HCT116 (cell line): Measurements from ENCODE around the gene KCTD17. TPM values are rescaled to one million over a fixed set of nuclear protein-coding genes. Genes with fewer than 3 reads are reported as not detected.

Experiments used
- ATAC-seq: fragments of 200-7000 bp; cut with Tn5 transposase; 2 replicates; pipeline ENCODE4 v1.9.1; 2020; ENCODE audit warnings: mild to moderate bottlenecking, moderate library complexity
- BruUV-seq: library from RNA; stranded (reverse); fragments of 400-500 nt; replicated peaks from 2 replicates; lab custom pipeline; 2021; lab: Mats Ljungman, UMichigan
- CTCF ChIA-PET: fragments of 300-600 bp; sonication (Branson Sonifier 250); formaldehyde crosslinking; loops from one replicate; lab custom pipeline; 2021; ENCODE audit warnings: antibody characterized with exemption; lab: Charles Lee
- POLR2A ChIA-PET: fragments of 300-600, 350-600 bp; sonication (Branson Sonifier 250); formaldehyde crosslinking; loops from one replicate; lab custom pipeline; 2021; ENCODE audit warnings: antibody characterized with exemption; lab: Charles Lee
- RAD21 ChIA-PET, 2 experiments: fragments of 300-600 bp; sonication (Branson Sonifier 250); formaldehyde crosslinking; loops; one replicate each; lab custom pipeline; 2023; ENCODE audit warnings: low total read pairs in 2 of 2; ENCODE audit not compliant: uncharacterized antibody in 2 of 2, unreplicated experiment in 2 of 2, low non-redundant PET in 1 of 2; lab: Charles Lee
- DNase-seq: peaks from one replicate; pipeline ENCODE4 v3.0.0-alpha.2; 2010; ENCODE audit warnings: low read depth, low spot score
- H2AFZ ChIP-seq: fragments of 200-600 bp; shearing (Covaris generic), sonication (generic); 2 replicates; pipeline ENCODE4 v1.6.1; 2017; ENCODE audit warnings: low read depth, mixed run types, mixed read lengths, antibody characterized with exemption, low read length; ENCODE audit not compliant: poor library complexity, severe bottlenecking
- H3K27ac ChIP-seq: 2 replicates; pipeline ENCODE4 v1.5.1; 2012; ENCODE audit warnings: low read depth, low read length
- H3K27me3 ChIP-seq: fragments of 200-600 bp; sonication (generic); 2 replicates; pipeline ENCODE4 v1.6.1; 2016; ENCODE audit warnings: mixed run types, low read length, mixed read lengths; ENCODE audit not compliant: insufficient read depth
- H3K36me3 ChIP-seq, 2 experiments: fragments of 200-500 bp in 1 of 2; fragments of 200-600 bp in 1 of 2; sonication (Bioruptor generic) in 1 of 2; sonication (generic) in 1 of 2; 2 replicates each; pipeline versions ENCODE4 v1.5.1 to v1.6.1; 2014 to 2016; ENCODE audit warnings: low read length in 2 of 2, inconsistent platforms in 1 of 2, mixed read lengths in 1 of 2, mixed run types in 1 of 2; ENCODE audit not compliant: insufficient read depth in 2 of 2, control insufficient read depth in 1 of 2
- H3K4me1 ChIP-seq, 2 experiments: fragments of 200-600 bp in 1 of 2; sonication (generic) in 1 of 2; 2 replicates each; pipeline versions ENCODE4 v1.5.1 to v1.6.1; 2012 to 2017; ENCODE audit warnings: low read length in 2 of 2, inconsistent platforms in 1 of 2, mild to moderate bottlenecking in 1 of 2, mixed read lengths in 1 of 2, mixed run types in 1 of 2, moderate library complexity in 1 of 2; ENCODE audit not compliant: insufficient read depth in 2 of 2, control insufficient read depth in 1 of 2
- H3K4me2 ChIP-seq: fragments of 200-600 bp; sonication (generic); 2 replicates; pipeline ENCODE4 v1.6.1; 2017; ENCODE audit warnings: mixed run types, low read length, mixed read lengths
- H3K4me3 ChIP-seq, 2 experiments: fragments of 200-600 bp in 1 of 2; sonication (generic) in 1 of 2; replicated peaks in 1 of 2; 2 replicates each; pipeline ENCODE4 v1.5.1; 2011 to 2016; ENCODE audit warnings: low read length in 2 of 2, control low read depth in 1 of 2, low read depth in 1 of 2, mild to moderate bottlenecking in 1 of 2, mixed read lengths in 1 of 2, mixed run types in 1 of 2
- H3K79me2 ChIP-seq: fragments of 200-600 bp; sonication (generic); 2 replicates; pipeline ENCODE4 v1.6.1; 2017; ENCODE audit warnings: mild to moderate bottlenecking, mixed run types, low read length, moderate library complexity, mixed read lengths; ENCODE audit not compliant: insufficient read depth
- H3K9ac ChIP-seq: fragments of 200-600 bp; sonication (generic); 2 replicates; pipeline ENCODE4 v1.6.1; 2016; ENCODE audit warnings: low read length, mixed read lengths
- H3K9me2 ChIP-seq: fragments of 200-600 bp; sonication (generic), shearing (Covaris generic); 2 replicates; pipeline ENCODE4 v1.6.1; 2017; ENCODE audit warnings: mixed run types, mild to moderate bottlenecking, moderate library complexity; ENCODE audit not compliant: insufficient read depth
- H3K9me3 ChIP-seq, 2 experiments: fragments of 200-500 bp in 1 of 2; fragments of 200-600 bp in 1 of 2; sonication (Bioruptor generic) in 1 of 2; sonication (generic) in 1 of 2; 2 replicates each; pipeline ENCODE4 v1.6.1; 2014 to 2017; ENCODE audit warnings: low read length in 2 of 2, mixed read lengths in 2 of 2, inconsistent platforms in 1 of 2, low read depth in 1 of 2, mild to moderate bottlenecking in 1 of 2, mixed run types in 1 of 2, moderate library complexity in 1 of 2; ENCODE audit not compliant: control insufficient read depth in 1 of 2, insufficient read depth in 1 of 2
- H4K20me1 ChIP-seq: fragments of 200-600 bp; sonication (generic), shearing (Covaris generic); 2 replicates; pipeline ENCODE4 v1.6.1; 2017; ENCODE audit warnings: mixed run types, mild to moderate bottlenecking, moderate library complexity; ENCODE audit not compliant: insufficient read depth
- CEBPB ChIP-seq: IDR thresholded peaks from 2 replicates; pipeline ENCODE4 v1.6.1; 2012; ENCODE audit warnings: low read depth
- EGR1 ChIP-seq: IDR thresholded peaks from 2 replicates; pipeline ENCODE4 v1.6.1; 2012; ENCODE audit warnings: low read depth
- EZH2phosphoT487 ChIP-seq: fragments of 200-600 bp; IDR thresholded peaks from 2 replicates; pipeline ENCODE4 v1.6.1; 2018; ENCODE audit warnings: antibody characterized with exemption, borderline replicate concordance
- JUND ChIP-seq: IDR thresholded peaks from 2 replicates; pipeline ENCODE4 v1.6.1; 2012
- MAX ChIP-seq: IDR thresholded peaks from 2 replicates; pipeline ENCODE4 v1.6.1; 2012
- POLR2AphosphoS5 ChIP-seq: IDR thresholded peaks from 2 replicates; pipeline ENCODE4 v1.6.1; 2011; ENCODE audit warnings: mild to moderate bottlenecking, low read depth, low read length, moderate library complexity
- REST ChIP-seq: IDR thresholded peaks from 2 replicates; pipeline ENCODE4 v1.6.1; 2012; ENCODE audit warnings: low read depth
- SIN3A ChIP-seq: IDR thresholded peaks from 2 replicates; pipeline ENCODE4 v1.6.1; 2012; ENCODE audit warnings: low read depth
- SP1 ChIP-seq: IDR thresholded peaks from 2 replicates; pipeline ENCODE4 v1.6.1; 2012; ENCODE audit warnings: low read depth
- TCF7L2 ChIP-seq: IDR thresholded peaks from 2 replicates; pipeline ENCODE4 v1.7.0; 2011; ENCODE audit warnings: borderline replicate concordance, inconsistent platforms; ENCODE audit not compliant: insufficient read depth, insufficient read length; ENCODE audit errors: extremely low read depth
- ZBTB33 ChIP-seq: IDR thresholded peaks from 2 replicates; pipeline ENCODE4 v1.6.1; 2011; ENCODE audit warnings: mild to moderate bottlenecking, low read length, moderate library complexity; ENCODE audit not compliant: insufficient replicate concordance; ENCODE audit errors: extremely low read depth
- ZNF274 ChIP-seq: fragments of 200-500 bp; sonication (Bioruptor generic); IDR thresholded peaks from 2 replicates; pipeline ENCODE4 v1.6.1; 2014; ENCODE audit warnings: mild to moderate bottlenecking, low read depth, low read length, inconsistent platforms
- intact Hi-C: fragments of 100-400 bp; cut with micrococcal nuclease; formaldehyde crosslinking; loops from 2 replicates; pipeline ENCODE4 v1.10.0; 2022
- total RNA-seq: library from RNA; stranded (reverse); gene quantifications from one replicate; pipeline ENCODE4 v1.2.1, GENCODE V29; 2021; ENCODE audit not compliant: unreplicated experiment

Gene KCTD17
- total RNA-seq, 1 experiment from 2014 or later: 23.4 TPM

- no peak for TF ChIP-seq REST
Measured at GRCh38 chr22:37027556-37027955, 24.0 kb upstream of the KCTD17 start (continued).

- ChIA-PET CTCF (interaction anchor here (0.6 to 1.5 kb wide), 2 partner anchors 21 to 482 kb away, joined by 3 read pairs; no protein-coding TSS in a partner anchor), RAD21 (no interaction called here)
- TF ChIP-seq TCF7L2: no peak
- no peak for TF ChIP-seq MAX
- no peak for TF ChIP-seq REST
- no peak for TF ChIP-seq SP1
- TF ChIP-seq CEBPB: no peak
- no peak for TF ChIP-seq JUND
- no peak for TF ChIP-seq ZBTB33
- no peak for TF ChIP-seq EZH2phosphoT487
- no peak for TF ChIP-seq SIN3A
- no peak for TF ChIP-seq ZNF274
- no peak for TF ChIP-seq EGR1
- no peak for TF ChIP-seq POLR2AphosphoS5
Measured at GRCh38 chr22:37028692-37029674, 22.6 kb upstream of the KCTD17 start.

More at GRCh38 chr22:37028692-37029674, 22.6 kb upstream of the KCTD17 start:
- intact Hi-C loops: no loop called here
- POLR2A ChIA-PET: no interaction called here
- DNase-seq: no peak
- no peak for ATAC-seq
- Histone ChIP-seq H3K9me2 (no peaks in the 10 kb centered on the region), H3K4me3 (no peak overlapping the region), H2AFZ (no peak overlapping the region), H3K9me3 (no peaks in the 10 kb centered on the region), H3K9ac (no peak overlapping the region), H4K20me1 (no peaks in the 10 kb centered on the region), H3K79me2 (no peaks in the 10 kb centered on the region), H3K4me1 (peaks cover 4 to 15% of the 10 kb centered on the region in 2 experiments; a peak in 3 of 4 replicates), H3K27ac (no peak overlapping the region), H3K27me3 (no peaks in the 10 kb centered on the region), H3K4me2 (no peak overlapping the region), H3K36me3 (peaks cover 8 to 18% of the 10 kb centered on the region in 2 experiments)
- BruUV-seq: no TSS peak
